Measurements from ENCODE around the gene ATE1.
A peak's percentile ranks its signal among the peaks of the same experiment; 100 is the strongest.

ATE1 gene

DNA sequence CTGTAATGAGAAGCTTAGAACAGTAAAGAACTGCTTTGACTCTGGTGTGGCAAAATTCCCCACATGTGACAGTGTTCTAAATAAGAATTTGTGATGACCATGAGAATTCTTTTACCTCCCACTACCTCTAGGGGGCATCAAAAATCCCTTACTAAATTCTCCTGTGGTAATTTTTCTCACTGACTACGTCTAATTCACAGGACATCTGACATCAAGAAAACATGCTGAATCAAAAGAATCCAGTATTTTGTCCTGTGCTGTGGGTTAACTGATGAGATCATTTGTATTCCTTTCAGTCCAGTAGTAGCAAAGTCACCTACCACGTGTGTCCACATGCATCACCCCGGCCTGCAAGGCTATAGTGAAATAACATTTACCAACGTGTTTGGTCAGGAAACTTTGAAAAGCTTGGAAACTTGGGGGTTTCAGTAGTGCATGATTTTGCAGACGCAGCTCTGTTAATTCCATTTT, 103.8 kb downstream of the ATE1 start:
- TF ChIP-seq, protein P1, sequence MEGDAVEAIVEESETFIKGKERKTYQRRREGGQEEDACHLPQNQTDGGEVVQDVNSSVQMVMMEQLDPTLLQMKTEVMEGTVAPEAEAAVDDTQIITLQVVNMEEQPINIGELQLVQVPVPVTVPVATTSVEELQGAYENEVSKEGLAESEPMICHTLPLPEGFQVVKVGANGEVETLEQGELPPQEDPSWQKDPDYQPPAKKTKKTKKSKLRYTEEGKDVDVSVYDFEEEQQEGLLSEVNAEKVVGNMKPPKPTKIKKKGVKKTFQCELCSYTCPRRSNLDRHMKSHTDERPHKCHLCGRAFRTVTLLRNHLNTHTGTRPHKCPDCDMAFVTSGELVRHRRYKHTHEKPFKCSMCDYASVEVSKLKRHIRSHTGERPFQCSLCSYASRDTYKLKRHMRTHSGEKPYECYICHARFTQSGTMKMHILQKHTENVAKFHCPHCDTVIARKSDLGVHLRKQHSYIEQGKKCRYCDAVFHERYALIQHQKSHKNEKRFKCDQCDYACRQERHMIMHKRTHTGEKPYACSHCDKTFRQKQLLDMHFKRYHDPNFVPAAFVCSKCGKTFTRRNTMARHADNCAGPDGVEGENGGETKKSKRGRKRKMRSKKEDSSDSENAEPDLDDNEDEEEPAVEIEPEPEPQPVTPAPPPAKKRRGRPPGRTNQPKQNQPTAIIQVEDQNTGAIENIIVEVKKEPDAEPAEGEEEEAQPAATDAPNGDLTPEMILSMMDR (IDR thresholded peaks at IDR 0.05; ENCODE audit: low read depth, low read length) = peak; percentile 57
- no peak for TF ChIP-seq MYC (IDR thresholded peaks at IDR 0.05; ENCODE audit: low read depth, low read length)
- DNase-seq (ENCODE audit: low read depth) = peak; percentile 74
- H3K4me3 ChIP-seq (ENCODE audit: low read depth, low read length) = no peak overlapping the region

DNA sequence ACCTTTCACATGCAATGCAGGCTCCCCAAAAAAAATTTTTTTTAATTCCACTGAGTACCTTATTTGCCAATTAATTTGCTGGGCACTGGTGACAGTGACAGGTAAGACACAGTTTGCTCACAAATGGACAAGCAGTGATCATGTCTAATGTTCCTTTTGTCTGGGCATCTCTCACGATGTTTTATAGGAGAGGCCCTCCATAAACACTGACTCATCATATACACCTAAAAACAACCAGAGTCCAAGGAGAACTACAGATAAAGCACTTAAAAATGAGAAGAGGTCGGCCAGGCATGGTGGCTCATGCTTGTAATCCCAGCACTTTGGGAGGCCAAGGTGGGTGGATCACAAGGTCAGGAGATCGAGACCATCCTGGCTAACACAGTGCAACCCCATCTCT, 105.1 kb downstream of the ATE1 start:
- no peak for DNase-seq (ENCODE audit: low read depth)
- H3K4me3 ChIP-seq (ENCODE audit: low read depth, low read length) = no peak overlapping the region
- TF ChIP-seq, protein P1 (IDR thresholded peaks at IDR 0.05; ENCODE audit: low read depth, low read length) = no peak
- no peak for TF ChIP-seq MYC (IDR thresholded peaks at IDR 0.05; ENCODE audit: low read depth, low read length)
- TF ChIP-seq, protein P2, sequence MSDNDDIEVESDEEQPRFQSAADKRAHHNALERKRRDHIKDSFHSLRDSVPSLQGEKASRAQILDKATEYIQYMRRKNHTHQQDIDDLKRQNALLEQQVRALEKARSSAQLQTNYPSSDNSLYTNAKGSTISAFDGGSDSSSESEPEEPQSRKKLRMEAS (IDR thresholded peaks at IDR 0.05; ENCODE audit: low read depth, low read length) = no peak
- TF ChIP-seq POLR2A (IDR thresholded peaks at IDR 0.05; ENCODE audit: extremely low read depth, insufficient read length) = no peak

- H3K4me3 ChIP-seq (ENCODE audit: low read depth, low read length) = no peak overlapping the region
- TF ChIP-seq MYC (IDR thresholded peaks at IDR 0.05; ENCODE audit: low read depth, low read length) (no peak), POLR2A (IDR thresholded peaks at IDR 0.05; ENCODE audit: extremely low read depth, insufficient read length) (no peak)
- TF ChIP-seq, protein P1 (IDR thresholded peaks at IDR 0.05; ENCODE audit: low read depth, low read length) = no peak
- TF ChIP-seq, protein P2 (IDR thresholded peaks at IDR 0.05; ENCODE audit: low read depth, low read length) = no peak
- no peak for DNase-seq (ENCODE audit: low read depth)
Observed at GRCh38 chr10:121822180-121822579, 105.7 kb downstream of the ATE1 start.

- H3K4me3 ChIP-seq (ENCODE audit: low read depth, low read length) = no peak overlapping the region
- TF ChIP-seq MYC (IDR thresholded peaks at IDR 0.05; ENCODE audit: low read depth, low read length) (no peak), POLR2A (IDR thresholded peaks at IDR 0.05; ENCODE audit: extremely low read depth, insufficient read length) (no peak)
- TF ChIP-seq, protein P2 (IDR thresholded peaks at IDR 0.05; ENCODE audit: low read depth, low read length) = no peak
- TF ChIP-seq, protein P1 (IDR thresholded peaks at IDR 0.05; ENCODE audit: low read depth, low read length) = no peak
- no peak for DNase-seq (ENCODE audit: low read depth)
Observed at GRCh38 chr10:121819049-121819448, 108.8 kb downstream of the ATE1 start.

DNA sequence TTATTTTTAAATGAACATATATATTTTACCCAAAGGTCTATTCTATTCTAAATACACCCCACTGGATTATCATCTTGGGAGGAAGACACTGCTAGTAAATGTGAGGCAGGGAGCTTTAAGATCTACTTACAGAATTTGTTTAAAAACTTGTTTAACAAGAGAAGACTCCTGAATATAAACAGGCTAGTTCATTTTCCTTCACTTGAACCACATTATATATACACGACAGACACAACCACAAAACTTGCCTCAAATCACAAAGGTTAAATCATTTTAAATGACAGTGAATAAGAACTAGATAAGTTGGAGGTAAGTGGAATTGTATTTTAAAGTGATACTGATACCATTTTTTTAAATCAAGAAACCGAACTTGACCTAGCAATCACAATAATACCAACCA, 109.2 kb downstream of the ATE1 start:
- TF ChIP-seq, protein P2 (IDR thresholded peaks at IDR 0.05; ENCODE audit: low read depth, low read length) = no peak
- DNase-seq (ENCODE audit: low read depth) = no peak
- H3K4me3 ChIP-seq (ENCODE audit: low read depth, low read length) = no peak overlapping the region

DNA sequence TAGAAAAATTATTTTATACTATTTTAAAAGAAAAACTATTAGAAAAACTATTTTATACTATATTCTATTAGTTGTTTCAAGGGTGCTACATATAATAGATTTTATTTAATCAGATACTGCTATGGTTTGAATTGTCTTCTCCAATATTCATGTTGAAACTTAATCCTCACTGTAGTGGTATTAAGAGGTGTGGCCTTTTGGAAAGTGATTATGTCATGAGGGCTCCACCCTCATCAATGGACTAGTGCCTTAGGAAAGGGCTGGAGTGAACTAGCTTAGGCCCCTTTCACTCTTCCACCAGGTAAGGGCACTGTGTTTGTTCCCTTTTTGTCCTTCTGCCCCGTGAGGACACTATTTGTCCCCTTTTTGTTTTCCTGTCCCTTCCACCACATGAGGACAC, 111.6 kb downstream of the ATE1 start:
- H3K4me3 ChIP-seq (ENCODE audit: low read depth, low read length) = no peak overlapping the region
- TF ChIP-seq, protein P1 (IDR thresholded peaks at IDR 0.05; ENCODE audit: low read depth, low read length) = no peak
- TF ChIP-seq POLR2A (IDR thresholded peaks at IDR 0.05; ENCODE audit: extremely low read depth, insufficient read length) = no peak
- no peak for TF ChIP-seq MYC (IDR thresholded peaks at IDR 0.05; ENCODE audit: low read depth, low read length)
- TF ChIP-seq, protein P2 (IDR thresholded peaks at IDR 0.05; ENCODE audit: low read depth, low read length) = no peak

More for the DNA sequence above, 111.6 kb downstream of the ATE1 start:
- no peak for DNase-seq (ENCODE audit: low read depth)
